HEK293 (cell line): ENCODE measurements around the gene C5orf63.

Experiments used
- ZNF530 ChIP-seq: fragments of 450-650 bp; formaldehyde crosslinking; IDR thresholded peaks from 2 replicates; pipeline ENCODE4 v1.5.1; 2016; ENCODE audit warnings: low read depth, missing biosample characterization, missing genetic modification characterization
- ZNF792 ChIP-seq: fragments of 450-650 bp; formaldehyde crosslinking; IDR thresholded peaks from 2 replicates; pipeline ENCODE4 v1.5.1; 2016; ENCODE audit warnings: missing biosample characterization, missing genetic modification characterization
- TF ChIP-seq, protein P1 (sequence below): fragments of 450-650 bp; formaldehyde crosslinking; IDR thresholded peaks from 2 replicates; pipeline ENCODE4 v1.5.1; 2016; ENCODE audit warnings: missing biosample characterization, missing genetic modification characterization
- TF ChIP-seq, protein P2 (sequence below): fragments of 450-650 bp; formaldehyde crosslinking; IDR thresholded peaks from 2 replicates; pipeline ENCODE4 v1.5.1; 2016; ENCODE audit warnings: missing biosample characterization, missing genetic modification characterization
- TF ChIP-seq, protein P3 (sequence below): fragments of 450-650 bp; formaldehyde crosslinking; IDR thresholded peaks from 2 replicates; pipeline ENCODE4 v1.5.1; 2016; ENCODE audit warnings: missing biosample characterization, missing genetic modification characterization
- TF ChIP-seq, protein P4 (sequence below): sonication (generic); formaldehyde crosslinking; IDR thresholded peaks from 2 replicates; pipeline ENCODE4 v1.8.1; 2022; ENCODE audit warnings: mild to moderate bottlenecking, moderate library complexity, missing genetic modification reagents

DNA sequence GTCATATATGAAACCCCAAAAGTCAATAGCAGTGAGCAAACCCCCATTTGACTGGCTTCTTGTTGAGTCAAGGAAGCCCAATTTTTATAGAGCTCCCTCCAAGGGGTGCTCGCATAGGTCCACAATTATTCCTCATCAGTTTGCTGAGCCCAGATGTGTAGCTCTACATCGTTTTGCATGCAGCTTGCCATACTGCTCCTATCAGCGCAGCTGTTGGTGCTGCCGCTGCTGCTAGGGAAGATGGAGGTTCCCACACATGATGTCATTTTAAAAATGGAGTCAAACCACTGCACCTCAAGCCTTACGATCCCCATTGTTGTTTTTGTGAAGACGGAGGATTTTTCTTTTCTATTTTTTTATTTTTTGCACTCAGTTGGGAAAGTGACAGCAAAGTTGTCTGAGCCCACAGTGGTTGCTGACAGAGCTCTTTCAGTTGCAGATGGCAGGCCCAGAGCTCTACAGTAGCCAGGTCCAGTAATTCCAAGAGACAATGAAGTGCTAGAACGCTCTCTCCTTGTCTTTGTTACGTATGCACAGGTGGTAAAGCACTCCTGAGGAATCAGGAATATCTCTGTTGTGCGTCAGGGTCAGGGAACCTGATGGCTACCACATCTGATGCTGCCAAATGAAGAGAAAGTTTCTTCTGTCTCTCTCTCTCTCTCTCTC lies 23.2 kb upstream of the C5orf63 start:
- TF ChIP-seq ZNF530 (no peak), ZNF792 (tag by site-specific recombination) (no peak)
- TF ChIP-seq, protein P1, sequence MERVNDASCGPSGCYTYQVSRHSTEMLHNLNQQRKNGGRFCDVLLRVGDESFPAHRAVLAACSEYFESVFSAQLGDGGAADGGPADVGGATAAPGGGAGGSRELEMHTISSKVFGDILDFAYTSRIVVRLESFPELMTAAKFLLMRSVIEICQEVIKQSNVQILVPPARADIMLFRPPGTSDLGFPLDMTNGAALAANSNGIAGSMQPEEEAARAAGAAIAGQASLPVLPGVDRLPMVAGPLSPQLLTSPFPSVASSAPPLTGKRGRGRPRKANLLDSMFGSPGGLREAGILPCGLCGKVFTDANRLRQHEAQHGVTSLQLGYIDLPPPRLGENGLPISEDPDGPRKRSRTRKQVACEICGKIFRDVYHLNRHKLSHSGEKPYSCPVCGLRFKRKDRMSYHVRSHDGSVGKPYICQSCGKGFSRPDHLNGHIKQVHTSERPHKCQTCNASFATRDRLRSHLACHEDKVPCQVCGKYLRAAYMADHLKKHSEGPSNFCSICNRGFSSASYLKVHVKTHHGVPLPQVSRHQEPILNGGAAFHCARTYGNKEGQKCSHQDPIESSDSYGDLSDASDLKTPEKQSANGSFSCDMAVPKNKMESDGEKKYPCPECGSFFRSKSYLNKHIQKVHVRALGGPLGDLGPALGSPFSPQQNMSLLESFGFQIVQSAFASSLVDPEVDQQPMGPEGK (tag by site-specific recombination), result no peak
- TF ChIP-seq, protein P2, sequence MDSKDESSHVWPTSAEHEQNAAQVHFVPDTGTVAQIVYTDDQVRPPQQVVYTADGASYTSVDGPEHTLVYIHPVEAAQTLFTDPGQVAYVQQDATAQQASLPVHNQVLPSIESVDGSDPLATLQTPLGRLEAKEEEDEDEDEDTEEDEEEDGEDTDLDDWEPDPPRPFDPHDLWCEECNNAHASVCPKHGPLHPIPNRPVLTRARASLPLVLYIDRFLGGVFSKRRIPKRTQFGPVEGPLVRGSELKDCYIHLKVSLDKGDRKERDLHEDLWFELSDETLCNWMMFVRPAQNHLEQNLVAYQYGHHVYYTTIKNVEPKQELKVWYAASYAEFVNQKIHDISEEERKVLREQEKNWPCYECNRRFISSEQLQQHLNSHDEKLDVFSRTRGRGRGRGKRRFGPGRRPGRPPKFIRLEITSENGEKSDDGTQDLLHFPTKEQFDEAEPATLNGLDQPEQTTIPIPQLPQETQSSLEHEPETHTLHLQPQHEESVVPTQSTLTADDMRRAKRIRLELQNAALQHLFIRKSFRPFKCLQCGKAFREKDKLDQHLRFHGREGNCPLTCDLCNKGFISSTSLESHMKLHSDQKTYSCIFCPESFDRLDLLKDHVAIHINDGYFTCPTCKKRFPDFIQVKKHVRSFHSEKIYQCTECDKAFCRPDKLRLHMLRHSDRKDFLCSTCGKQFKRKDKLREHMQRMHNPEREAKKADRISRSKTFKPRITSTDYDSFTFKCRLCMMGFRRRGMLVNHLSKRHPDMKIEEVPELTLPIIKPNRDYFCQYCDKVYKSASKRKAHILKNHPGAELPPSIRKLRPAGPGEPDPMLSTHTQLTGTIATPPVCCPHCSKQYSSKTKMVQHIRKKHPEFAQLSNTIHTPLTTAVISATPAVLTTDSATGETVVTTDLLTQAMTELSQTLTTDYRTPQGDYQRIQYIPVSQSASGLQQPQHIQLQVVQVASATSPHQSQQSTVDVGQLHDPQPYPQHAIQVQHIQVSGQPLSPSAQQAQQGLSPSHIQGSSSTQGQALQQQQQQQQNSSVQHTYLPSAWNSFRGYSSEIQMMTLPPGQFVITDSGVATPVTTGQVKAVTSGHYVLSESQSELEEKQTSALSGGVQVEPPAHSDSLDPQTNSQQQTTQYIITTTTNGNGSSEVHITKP (tag by site-specific recombination), result no peak
- TF ChIP-seq, protein P3, sequence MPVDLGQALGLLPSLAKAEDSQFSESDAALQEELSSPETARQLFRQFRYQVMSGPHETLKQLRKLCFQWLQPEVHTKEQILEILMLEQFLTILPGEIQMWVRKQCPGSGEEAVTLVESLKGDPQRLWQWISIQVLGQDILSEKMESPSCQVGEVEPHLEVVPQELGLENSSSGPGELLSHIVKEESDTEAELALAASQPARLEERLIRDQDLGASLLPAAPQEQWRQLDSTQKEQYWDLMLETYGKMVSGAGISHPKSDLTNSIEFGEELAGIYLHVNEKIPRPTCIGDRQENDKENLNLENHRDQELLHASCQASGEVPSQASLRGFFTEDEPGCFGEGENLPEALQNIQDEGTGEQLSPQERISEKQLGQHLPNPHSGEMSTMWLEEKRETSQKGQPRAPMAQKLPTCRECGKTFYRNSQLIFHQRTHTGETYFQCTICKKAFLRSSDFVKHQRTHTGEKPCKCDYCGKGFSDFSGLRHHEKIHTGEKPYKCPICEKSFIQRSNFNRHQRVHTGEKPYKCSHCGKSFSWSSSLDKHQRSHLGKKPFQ (tag by site-specific recombination), result no peak
- TF ChIP-seq, protein P4, sequence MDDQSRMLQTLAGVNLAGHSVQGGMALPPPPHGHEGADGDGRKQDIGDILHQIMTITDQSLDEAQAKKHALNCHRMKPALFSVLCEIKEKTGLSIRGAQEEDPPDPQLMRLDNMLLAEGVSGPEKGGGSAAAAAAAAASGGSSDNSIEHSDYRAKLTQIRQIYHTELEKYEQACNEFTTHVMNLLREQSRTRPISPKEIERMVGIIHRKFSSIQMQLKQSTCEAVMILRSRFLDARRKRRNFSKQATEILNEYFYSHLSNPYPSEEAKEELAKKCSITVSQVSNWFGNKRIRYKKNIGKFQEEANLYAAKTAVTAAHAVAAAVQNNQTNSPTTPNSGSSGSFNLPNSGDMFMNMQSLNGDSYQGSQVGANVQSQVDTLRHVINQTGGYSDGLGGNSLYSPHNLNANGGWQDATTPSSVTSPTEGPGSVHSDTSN (CRISPR knock-in tag), result no peak
